Stimulated activated CD4-positive, alpha-beta T cell treated with anti-CD3 and anti-CD28 coated beads, Interleukin-4, amount 100 ng/mL, for 4 hours (primary cell): ENCODE results near the gene KCNJ6.
A peak's percentile ranks its signal among the peaks of the same experiment; 100 is the strongest.
"Not testable (repeated sequence)": the region's sequence is repeated elsewhere in the genome, so short reads cannot be mapped to it uniquely, and the experiment has no call there.

Experiments used
- DNase-seq, 2 experiments: peaks; one replicate each; pipeline ENCODE4 v3.0.0-alpha.2; 2020

KCNJ6 gene

DNA sequence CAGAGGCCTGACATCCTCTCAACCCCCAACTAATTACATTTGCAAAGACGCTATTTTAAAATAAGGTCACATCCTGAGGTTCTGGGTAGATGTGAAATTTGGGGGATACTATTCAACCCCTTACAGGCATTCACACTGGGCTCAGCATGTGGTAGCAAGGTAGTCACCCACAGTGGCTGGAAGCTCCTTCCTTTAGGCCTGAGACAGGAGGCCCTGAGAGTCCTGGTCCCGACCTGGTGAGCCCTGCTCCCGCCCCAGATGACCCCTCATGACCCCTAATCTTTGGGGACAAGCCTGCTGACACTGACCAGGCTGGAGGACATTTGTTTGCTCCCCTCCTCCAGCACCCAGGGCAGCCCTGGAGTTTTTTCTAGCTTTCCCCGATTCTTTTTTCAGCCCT, 323.8 kb downstream of the KCNJ6 start:
- DNase-seq = no peak

DNA sequence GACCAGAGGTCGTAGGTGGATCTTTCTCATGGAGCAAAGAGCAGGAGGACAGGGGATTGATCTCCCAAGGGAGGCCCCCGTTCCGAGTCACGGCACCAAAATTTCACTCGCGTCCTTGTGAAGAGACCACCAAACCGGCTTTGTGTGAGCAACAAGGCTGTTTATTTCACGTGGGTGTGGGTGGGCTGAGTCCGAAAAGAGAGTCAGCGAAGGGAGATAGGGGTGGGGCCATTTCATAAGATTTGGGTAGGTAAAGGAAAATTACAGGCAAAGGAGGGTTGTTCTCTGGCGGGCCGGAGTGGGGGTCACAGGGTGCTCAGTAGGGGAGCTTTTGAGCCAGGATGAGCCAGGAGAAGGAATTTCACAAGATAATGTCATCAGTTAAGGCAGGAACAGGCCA, 324.3 kb downstream of the KCNJ6 start:
- not testable (repeated sequence) for DNase-seq

DNA sequence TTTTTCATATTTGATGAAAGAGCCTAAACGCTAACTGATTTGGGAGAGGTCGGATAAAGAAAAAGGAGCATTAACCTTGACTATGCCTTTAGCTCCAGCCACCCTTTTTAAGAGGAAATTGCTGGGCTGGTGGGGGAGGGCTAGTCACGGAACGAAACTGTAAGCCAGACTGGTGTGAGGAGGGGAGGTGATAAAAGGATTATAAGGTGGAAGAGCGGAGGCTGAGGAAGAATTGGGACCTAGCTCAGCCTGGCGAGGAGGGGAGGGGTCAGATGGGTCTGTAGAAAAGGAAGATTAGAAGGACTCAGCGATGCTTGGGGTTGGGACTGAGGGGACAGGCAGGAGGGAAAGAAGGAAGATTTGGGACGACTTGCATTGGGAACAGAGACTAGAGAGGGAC, 325.4 kb downstream of the KCNJ6 start:
- not testable (repeated sequence) for DNase-seq

GRCh38 chr21:37588644-37589043, 327.6 kb downstream of the KCNJ6 start:
- not testable (repeated sequence) for DNase-seq

GRCh38 chr21:37587635-37588177, 328.6 kb downstream of the KCNJ6 start:
- DNase-seq = no peak

DNA sequence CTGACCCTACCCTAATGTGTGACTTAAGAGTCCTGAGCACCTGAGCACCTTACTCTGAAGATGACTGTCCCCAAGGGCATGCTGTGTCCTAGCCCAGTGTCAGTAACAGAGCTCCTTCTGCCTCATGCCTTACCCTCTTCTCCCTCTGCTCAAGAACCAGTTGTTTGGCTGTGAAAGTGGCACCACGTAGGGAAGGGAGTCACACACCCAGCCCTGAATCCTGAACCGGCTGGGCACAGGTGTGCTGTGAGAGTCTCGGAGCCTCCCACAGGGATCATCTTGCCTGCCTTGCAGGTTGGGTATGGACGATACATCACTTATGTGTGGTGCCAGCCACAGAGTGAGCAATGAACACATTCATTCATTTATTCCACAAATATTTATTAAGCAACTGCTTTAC, 329.1 kb downstream of the KCNJ6 start:
- no peak for DNase-seq

DNA sequence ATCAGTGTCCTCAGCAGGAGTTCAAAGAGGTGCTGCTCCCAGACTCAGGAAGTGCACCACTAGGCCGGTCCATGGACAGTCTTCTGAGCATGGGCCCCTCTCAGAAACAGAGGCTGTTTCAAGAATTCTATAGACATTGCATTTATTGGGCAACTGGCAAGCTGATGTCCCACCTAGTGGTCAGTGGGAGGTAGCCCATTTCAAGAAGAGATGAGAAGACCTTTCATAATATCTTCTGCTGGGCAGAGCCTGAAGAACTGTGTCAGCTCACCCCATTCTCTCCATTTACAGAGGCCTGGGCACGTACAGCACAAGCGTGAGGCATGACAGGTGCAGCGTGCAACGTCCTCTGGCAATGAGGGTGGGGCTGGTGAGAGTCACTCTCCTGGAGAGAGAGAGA, 333.7 kb downstream of the KCNJ6 start:
- no peak for DNase-seq

DNA sequence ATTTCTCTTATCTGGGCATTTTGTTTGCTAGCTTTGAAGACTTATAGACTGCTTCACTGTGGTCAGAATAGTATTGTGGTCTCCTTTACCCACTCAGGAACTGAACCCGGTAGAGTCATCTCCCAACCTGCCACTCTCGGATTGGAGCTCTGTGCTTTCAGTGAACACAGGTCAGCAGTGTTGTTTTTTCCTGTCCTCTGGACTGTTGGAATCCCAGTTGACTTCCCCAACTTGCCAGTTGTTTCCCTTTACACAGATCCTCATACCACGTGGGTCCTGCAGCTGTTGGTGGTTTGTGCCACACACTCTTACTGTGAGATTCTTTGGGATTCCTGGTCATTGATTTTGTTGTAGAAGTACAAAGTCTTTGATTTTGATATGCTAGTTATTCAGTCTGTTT, 335.6 kb downstream of the KCNJ6 start:
- DNase-seq = no peak

DNA sequence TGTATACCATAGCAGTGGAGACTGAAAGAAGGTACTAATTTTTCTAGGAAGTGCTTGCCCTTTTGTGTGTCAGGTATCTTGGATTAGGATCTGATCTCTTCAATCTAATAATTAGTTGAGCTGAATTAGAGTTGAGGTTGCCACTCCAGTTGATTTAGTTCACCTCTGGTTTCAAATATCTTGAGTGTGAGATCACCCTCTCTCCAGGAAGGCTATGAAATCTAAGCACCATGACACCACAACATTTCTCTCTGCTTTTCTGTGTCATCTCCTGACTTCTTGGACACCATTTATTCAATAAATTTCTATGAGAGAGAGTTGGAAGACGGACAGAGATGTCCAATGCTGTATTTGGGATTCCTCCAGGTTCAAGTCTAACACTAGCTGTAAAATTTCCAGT, 336.9 kb downstream of the KCNJ6 start:
- DNase-seq = no peak

DNA sequence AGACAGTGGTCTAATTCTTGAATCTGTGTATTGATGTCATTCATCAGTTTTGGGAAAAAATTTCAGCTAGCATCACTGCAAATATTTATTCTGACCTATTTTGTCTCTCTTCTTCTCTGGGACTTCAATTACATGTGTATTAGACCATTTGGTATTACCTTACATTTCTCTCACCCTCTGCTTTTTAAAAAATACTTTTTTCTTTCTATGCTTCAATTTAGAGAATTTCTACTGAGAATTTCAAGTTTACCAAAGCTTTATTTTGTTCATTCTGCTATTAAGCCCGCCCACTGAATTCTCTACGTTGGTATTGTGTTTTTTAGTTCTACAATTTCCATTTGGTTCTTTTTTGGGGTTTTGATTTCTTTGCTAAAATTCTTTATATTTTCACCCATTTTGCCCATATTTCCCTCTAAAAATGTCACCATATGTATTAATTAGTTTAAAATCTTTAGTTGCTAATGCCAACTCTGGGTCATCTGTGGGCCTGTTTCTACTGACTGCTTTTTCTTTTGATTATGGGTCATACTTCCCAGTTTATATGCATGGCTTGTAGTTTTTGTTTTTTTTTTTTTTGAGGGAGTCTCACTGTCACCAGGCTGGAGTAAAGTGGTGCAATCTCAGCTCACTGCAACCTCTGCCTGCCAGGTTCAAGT, 337.7 kb downstream of the KCNJ6 start:
- no peak for DNase-seq

DNA sequence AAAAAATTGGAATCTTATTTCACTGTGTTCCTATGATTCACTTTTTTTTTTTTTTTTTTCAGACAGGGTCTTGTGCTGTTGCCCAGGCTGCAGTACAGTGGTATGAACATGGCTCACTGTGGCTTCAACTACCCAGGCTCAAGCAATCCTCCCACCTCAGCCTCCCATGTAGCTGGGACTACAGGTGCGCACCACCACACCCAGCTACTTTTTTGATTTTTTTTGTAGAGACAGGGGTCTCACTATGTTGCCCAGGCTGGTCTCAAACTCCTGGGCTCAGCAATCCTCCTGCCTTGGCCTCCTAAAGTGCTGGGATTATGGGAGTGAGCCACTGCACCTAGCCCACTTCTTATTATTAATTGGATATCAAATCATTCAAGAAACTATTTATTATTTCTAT, 339.3 kb downstream of the KCNJ6 start:
- DNase-seq = not testable (repeated sequence)

GRCh38 chr21:37575580-37575979, 340.7 kb downstream of the KCNJ6 start:
- DNase-seq = no peak

DNA sequence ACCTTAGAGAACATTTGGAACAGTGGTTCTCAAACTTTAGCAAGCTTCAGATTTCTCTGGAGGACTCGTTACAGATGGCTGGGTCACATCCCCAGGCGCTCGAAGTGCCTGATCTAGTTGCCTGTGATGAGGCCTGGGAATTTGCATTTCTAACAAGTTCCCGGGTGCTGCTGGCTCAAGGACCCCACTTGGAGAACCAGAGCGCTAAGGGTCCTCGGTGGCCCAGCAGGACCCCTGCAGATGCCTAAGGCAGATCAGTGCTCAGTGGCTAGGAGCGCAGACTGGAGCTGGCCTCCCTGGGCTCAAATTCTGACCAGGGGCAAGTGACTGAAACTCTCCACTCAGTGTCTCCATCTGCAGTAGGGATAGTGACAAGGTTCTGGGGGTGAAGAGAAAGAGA, 341.5 kb downstream of the KCNJ6 start:
- no peak for DNase-seq

DNA sequence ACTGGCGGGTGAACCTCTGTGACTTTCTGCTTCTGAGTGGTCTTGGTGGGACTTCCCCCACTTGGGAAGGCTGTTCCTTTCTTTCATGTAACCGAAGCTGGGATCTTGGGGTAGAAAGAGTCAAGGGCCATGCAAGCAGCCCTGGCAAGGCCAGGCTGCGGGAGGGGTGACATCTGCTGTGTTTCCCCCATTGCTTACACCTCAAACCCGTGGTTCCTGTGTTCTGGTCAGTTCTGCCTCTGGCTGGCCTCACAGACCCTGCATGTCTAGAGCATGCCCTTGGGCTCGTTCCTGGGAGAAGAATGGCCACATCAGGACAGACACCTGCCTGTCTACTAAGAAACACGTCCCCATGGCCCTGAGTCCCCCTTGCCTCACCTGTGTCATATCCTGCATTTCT, 341.9 kb downstream of the KCNJ6 start:
- no peak for DNase-seq

- DNase-seq = no peak
These were observed 344.8 kb downstream of the KCNJ6 start for GRCh38 chr21:37571442-37571841.

GRCh38 chr21:37568916-37569315, 347.3 kb downstream of the KCNJ6 start:
- no peak for DNase-seq

DNA sequence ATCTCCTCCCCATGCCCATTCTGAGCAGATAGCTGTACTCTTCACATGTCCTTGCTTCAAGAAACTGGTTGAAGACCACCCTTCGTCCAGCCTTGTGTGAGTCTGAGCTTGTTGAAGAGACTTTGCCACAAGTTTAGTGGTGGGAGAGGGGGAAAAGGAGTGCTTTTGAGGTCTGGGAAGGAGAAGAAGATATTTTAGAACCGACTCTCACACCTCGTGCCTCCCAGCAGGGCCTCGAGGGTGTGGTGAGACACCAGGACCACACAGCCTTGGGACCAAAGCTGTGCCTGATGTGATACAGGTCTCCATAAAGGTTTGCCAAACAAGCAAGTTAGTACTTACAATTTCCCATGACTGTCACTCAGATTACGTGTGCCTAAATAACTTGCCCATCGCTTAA, 347.8 kb downstream of the KCNJ6 start:
- no peak for DNase-seq

DNA sequence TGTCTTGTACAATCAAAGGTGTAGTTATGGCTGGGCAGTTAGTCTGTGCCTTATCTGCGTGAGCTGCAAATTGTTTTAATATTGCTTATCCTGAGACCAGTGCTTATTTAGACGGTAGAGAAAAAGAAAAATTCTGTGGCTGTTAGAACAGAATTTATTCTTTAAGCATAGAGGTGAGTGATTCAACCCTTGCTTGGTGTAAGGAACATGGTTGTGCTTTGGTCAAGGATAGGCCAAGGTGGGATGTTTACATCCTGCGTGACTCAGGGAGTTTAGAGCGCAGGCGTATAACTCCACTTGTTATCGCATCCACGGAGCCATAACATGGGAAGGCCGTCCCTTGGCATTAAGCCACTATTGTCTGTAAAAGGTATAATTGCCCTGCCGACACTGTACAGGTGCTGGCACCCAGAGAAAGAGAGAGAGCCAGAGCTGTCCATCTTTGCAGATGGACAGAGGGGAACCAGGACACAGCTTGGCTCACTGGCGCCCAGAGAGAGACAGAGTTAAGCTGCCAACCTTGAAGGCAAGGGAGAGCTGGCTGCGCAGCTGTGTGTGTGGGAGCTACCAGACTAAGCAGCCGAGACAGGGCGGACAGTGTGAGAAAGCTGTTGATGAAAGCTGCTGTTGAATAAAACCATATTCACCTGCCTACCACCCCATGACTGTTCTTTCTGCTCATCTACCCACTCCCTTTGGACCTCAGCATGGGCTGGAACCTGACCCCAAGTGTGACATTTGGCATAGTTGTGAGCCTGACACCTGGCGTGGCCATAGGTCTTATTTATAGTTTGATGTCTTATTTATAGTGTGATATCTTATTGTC, 349.3 kb downstream of the KCNJ6 start:
- DNase-seq = no peak

DNA sequence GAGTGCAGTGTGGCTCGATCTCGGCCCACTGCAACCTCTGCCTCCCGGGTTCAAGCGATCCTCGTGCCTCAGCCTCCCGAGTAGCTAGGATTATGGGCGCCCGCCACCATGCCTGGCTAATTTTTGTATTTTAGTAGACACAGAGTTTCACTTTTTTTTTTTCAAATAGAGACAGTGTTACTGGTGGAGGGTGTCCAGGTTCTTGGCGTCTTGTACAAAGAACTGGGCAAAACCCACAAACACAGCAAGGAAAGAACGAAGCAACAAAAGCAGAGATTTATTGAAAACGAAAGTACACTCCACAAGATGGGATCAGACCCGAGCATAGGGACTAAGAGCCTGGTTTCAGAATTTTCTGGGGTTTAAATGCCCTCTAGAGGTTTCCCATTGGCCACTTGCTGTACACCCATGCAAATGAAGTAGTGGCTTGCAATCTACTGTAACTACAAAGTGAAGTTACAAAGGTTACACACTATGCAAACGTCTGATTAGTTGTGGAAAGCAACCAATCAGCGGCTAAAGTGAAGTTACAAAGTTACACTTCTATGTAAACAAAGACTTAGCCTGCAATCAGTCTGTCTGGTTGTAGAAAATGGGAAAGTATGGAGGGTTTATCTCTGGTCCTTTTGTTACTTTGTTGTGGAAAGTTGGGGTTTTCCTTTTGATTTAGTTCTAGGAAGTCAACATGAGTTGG, 350.6 kb downstream of the KCNJ6 start:
- DNase-seq = no peak

- no peak for DNase-seq
These were observed 351.2 kb downstream of the KCNJ6 start for GRCh38 chr21:37564924-37565529.

DNA sequence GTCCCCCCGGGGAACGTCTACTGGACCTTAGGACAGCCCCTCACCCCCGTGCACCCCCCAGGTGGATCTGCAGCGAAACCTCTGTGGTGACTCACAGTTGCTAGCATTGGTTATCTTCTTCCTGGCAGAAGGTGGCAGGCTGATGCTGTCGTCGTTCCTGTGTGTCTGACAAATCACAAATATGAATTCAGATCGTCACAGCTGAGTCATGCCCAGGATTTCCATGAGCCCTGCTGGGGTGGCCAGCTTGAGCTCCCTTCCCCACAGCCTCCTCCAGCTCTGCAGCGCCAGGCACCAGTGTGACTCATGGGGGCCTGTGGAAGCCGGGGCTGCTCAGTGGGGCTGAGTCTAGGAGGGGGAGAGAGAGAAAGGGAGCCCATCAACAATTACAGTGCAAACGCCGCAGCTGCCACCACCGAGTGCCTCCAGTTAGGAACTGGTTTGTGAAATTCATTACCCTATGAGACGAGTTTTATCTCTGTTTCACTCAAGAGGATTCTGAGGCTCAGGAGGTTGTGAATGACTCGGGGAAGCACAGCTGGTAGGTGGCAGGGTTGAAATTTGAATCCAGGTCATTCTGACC, 351.8 kb downstream of the KCNJ6 start:
- peak; percentile 78 to 97 for DNase-seq

DNA sequence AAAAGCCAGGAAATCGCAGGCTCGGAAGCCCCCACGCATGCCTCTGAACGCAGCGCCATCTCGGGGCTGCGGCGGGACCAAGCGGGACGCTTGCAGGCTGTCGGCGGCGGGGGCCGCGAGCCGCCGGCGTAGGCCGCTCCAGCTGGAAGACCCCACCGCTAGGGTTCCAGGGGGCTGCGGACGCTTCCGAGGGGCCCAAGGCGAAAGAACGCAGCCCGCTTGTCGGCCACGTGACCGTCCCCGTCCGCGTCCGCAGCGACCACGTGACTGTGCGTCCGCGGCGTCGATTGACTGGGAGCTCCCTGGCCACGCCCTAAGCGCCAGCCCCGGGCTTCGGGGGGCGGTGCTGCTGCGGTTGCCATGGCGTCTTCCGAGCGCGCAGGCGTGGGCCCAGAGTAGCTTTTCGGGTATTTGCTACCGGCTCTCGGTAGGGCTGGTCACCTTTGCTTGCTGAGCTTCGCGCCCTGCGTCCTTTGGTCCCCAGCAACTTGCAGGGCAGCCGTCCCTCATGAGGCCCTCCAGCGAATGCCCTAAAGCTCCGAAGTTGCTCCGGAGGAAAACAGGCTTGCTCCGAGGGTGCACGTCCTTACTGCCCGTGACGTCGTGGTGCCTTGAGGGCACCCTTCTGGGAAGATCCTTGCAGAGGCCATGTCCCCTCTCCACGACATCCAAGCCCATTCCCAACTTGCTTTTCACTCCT, 352.5 kb downstream of the KCNJ6 start:
- DNase-seq = peak; percentile 89 to 92
